Activated naive CD8-positive, alpha-beta T cell treated with anti-CD3 and anti-CD28 coated beads, Interleukin-2, amount 50 U/mL, for 16 hours (primary cell): ENCODE data around the gene RNFT2.
"Not testable (repeated sequence)": the region's sequence is repeated elsewhere in the genome, so short reads cannot be mapped to it uniquely, and the experiment has no call there.

Experiments used
- DNase-seq: peaks from one replicate; pipeline ENCODE4 v3.0.0-alpha.2; 2020; ENCODE audit warnings: low read depth, low spot score

Gene RNFT2

GRCh38 chr12:116792403-116792802 lies 54.3 kb downstream of the RNFT2 start:
- no peak for DNase-seq

DNA sequence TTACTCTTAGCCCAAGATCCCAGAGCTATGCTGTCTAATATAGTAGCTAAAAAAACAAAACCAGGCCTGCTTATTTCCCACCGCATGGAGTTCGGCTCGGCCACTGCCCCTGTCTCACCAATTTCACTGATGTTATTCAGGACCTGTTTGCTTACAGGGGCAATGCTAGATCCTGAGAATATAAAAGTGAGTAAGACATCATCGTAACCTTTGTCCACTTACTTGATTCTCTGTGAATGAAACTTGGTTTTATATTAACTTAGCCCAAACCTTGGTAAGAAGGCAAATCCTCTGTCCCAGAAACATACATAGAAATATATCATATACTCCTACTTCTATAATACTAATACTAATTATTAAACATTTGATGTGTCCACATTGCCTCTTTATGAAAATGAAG lies 56.6 kb downstream of the RNFT2 start:
- no peak for DNase-seq

DNA sequence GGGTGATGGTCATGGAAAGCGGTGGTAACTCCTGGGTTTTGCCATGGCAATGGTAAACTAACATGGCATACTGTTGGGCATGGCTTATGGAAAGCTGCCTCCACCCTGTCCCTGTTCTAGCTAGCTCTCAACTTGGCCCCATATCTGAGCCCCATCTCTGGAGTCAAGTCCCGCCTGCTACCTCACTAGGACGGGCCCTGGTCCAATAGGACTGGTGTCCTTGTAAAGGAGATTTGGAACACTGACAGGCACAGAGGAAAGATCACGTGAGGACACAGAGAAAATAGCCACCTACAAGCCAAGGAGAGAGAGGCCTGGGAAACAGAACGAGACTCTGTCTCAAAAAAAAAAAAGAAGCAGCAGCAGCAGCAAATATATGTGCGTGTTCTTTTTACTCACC lies 59.8 kb downstream of the RNFT2 start:
- DNase-seq: no peak

DNA sequence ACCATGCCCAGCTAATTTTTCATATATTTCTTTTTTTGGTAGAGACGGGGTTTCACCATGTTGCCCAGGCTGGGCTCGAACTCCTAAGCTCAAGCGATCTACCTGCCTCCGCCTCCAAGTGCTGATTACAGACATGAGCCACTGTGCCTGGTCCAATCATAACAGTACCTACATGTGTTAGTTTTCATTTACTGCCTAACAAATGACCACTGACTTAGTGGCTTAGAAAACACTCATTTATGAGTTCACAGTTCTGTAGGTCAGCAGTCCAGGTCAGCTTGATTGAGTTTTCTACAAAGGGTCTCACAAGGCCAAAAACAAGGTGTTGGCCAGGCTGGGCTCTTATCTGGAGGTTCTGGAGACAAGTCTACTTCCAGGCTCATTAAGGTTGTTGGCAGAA lies 60.6 kb downstream of the RNFT2 start:
- no peak for DNase-seq

DNA sequence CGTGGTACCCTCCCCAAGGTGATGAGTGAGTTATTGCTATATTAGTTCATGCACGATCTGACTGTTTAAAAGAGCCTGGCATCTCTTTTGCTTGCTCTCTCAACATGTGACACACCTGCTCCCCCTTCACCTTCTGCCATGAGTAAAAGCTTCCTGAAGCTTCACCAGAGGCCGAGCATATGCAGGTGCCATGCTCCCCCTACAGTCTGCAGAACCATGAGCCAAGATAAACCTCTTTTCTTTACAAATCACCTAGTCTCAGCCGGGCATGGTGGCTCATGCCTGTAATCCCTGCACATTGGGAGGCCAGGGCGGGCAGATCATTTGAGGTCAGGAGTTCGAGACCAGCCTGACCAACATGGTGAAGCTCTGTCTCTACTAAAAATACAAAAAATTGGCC lies 61.8 kb downstream of the RNFT2 start:
- no peak for DNase-seq

GRCh38 chr12:116800918-116801317 lies 62.8 kb downstream of the RNFT2 start:
- DNase-seq: no peak

GRCh38 chr12:116802018-116802417 lies 63.9 kb downstream of the RNFT2 start:
- no peak for DNase-seq

DNA sequence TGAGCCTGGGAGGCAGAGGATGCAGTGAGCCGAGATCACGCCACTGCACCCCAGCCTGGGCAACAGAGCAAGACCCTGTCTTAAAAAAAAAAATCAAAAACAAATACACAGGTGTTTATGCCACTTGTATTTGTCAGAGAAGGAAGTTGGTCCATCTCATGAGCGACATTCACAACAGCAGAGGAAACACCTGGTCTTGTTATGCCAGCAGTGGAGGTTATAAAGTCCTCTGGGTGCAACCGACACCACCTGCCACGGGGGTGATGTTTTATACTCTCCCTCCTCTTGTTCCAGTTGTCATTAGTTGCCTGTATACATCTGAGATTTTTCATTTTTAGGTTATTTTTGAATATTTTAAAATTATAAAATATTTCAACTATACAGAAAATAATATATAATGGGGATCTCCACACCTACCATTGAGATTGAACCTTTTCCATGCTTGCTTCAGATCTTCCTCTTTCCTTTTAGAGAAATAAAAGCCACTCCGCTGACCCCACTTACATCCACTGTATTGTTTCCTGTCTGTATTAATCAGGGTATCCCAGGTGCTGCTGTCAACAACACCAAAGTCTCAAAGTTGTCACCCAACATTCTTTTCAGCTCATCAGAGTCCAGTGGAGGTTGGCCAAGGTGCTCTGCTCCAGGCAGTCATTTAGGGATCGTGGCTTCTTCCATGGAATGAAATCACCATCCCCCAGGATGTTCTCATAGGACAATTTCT lies 65.1 kb downstream of the RNFT2 start:
- no peak for DNase-seq

- DNase-seq: no peak
These were observed 65.9 kb downstream of the RNFT2 start for GRCh38 chr12:116804051-116804450.

DNA sequence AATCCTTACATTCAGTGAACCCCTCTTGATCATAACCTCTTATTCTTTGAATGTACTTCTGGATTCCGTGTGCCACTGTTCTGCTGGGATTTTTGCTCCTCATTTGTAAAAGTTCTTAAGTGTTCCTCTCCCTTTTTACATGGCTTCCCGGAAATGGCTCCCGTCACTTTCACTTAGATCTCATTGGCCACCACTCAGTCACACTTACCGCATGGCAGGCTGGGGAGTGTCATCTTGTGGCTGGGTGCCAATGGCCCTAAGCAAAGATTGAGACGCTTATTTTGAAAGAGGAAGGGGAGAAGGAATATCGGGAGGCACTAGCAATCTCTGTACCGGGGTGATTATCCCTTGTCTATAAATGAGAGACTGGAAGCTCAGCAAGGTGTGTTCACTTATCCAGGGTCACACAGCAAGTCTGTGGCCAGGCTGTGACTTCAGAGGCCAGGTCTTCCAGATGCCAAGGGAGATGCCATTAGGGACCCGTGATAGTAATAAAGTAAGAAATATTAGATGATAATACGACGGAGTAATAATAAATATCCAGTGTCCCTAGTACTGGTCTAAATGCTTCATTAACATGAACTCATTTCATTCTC lies 68.8 kb downstream of the RNFT2 start:
- no peak for DNase-seq

- no peak for DNase-seq
These were observed 69.4 kb downstream of the RNFT2 start for GRCh38 chr12:116807546-116807945.

GRCh38 chr12:116808113-116809105 lies 70.3 kb downstream of the RNFT2 start:
- DNase-seq: no peak

DNA sequence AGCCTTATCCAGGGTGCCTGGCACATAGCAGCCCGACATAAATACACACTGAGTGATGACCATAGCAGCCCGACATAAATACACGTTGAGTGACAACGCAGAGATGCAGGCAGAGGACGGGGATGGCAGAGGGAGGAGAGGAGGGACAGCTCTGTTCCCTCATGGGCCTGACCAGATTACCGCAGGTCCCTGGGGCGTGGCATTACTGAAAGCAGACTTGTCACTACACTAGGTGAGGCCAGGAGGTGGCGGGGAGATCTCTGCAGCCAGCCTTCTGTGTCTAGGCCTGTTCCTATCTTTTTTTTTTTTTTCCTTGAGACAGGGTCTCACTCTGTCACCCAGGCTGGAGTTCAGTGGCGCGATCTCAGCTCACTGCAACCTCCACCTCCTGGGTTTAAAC lies 74.1 kb downstream of the RNFT2 start:
- DNase-seq: no peak

DNA sequence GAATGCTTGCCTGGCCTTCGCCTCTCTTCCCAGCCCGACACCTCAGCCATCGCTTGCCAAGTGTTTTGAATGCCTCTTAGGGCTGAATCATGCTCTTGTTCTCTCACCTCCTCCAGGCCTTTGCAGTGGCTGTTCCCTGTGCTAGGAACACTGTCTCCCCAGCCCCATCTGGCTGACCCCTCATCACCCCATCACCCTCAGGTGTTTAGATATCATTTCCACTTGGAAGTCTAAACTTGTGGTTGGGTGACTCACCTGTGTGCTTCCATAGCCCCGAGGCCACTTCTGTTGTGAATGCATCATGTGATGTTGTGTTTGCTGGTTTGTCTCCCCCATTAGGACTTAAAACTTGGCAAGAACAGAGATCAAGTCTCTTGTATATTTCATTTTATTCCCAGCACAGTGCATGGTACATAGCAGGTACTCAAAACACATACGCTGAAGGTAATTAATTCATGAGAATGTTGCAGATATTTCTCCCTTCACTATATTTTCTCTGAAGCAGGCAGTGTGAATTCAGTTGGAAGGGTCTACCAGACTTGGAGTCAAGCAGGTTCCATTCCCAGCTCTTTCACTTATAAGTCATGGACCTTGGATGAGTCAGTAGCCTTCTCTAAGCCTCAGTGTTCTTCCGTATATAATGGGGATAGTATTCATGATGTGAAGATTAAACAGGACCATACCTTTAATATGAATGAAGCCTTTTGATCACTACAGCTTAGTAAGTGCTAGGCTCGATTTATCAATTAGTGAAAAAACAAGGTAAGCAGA lies 75.3 kb downstream of the RNFT2 start:
- no peak for DNase-seq

DNA sequence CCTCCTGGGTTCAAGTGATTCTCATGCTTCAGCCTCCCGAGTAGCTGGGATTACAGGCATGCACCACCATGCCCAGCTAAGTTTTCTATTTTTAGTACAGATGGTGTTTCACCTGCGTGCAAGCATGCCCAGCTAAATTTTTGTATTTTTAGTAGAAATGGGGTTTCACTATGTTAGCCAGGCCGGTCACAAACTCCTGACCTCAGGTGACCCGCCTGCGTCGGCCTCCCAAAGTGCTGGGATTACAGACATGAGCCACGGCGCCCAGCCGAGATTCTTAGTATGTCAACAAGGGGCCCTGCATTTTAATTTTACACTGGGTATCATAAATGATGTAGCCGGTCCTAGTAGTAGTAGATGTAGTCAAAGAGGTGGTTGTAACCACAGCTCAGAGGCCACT lies 76.7 kb downstream of the RNFT2 start:
- not testable (repeated sequence) for DNase-seq

GRCh38 chr12:116818341-116818856 lies 80.3 kb downstream of the RNFT2 start:
- no peak for DNase-seq

DNA sequence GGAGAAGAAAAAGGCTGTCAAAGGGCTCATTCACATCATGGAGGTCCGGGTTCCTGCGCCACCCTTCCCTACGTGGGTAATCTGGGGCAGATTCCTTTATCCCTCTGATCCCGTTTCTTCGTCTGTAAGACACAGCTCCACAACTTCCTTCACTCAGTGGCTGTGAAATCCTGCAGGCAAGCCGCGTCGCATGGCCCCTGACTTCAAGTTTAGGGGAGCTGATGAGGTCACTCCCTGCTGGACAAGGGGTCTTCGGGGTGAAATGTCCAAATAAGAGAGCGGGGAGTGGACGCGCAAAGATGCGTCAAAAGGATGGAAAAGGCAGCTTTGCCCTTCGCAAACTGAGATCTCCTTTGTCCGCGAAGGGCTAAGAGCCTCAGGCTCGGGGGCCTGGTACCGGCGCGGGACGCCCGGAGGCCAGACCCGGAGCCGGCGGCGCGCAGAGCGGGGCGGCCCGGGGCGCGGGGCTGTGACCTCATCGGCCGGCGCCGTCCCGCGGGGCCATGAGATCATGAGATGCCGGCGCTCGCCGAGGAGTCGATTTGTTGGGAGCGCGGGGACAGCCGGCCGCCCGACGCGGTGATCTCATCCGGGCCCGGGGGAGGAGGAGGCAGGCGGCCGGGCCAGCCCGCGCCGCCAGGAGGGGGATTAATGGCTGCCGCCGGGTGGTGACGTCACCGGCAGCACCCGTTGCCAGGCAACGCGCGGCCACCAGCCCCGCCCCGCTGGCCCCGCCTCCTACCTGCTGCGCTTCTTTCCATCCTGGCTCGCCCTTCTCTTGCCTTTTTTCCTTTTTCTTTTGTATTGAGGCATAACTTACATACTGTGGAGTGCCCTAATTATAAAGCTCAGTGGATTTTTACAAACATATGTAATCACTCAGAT lies 81.1 kb downstream of the RNFT2 start:
- peak; percentile 73 for DNase-seq

DNA sequence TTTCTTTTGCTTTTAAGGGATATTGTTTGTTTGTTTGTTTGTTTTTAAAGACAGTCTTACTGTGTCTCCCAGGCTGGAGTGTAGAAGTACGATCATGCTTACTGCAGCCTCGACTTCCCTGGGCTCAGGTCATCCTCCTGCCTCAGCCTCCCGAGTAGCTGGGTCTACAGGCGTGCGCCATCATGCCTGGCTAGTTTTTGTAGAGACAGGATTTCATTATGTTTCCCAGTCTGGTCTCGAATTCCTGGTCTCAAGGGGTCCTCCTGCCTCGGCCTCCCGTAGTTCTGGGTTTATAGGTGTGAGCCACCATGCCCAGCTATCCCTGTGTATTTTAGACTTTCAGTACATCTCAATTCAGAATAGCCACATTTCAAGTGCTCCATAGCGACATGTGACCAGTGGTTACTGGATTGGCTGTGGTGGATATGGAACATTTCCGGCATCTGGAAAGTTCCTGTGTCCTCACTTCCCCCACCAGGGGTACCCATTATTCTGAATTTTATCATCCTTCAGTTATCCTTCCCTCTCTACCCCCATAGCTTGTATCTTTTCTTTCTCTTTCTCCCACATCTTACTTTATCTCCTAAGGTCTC lies 82.0 kb downstream of the RNFT2 start:
- DNase-seq: no peak

GRCh38 chr12:116821291-116821690 lies 83.2 kb downstream of the RNFT2 start:
- DNase-seq: no peak

DNA sequence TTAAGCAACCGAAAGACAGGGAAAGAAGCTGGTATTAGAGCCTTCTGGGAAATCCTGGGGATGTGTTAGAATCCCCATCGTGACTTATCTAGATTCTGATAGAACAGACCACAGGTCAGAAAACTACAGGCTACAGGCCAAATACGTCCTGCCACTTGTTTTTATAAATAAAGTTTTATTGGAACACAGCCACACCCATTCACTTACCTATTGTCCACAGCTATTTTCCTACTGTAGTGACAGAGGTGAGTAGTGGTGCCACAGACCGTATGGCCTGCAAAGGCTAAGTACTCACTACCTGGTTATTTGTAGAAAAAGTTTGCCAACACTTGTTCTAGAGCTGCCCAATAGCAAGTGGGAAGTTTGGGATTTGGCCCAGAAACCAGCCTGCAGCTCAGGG lies 89.3 kb downstream of the RNFT2 start:
- DNase-seq: no peak
